GM18873 (cell line): ENCODE results near the gene ALG14.
"Not testable (repeated sequence)": the region's sequence is repeated elsewhere in the genome, so short reads cannot be mapped to it uniquely, and the experiment has no call there.

Source experiments
- ATAC-seq: cut with Tn5 transposase; IDR thresholded peaks from one replicate; pipeline ENCODE4 v1.9.1; 2021; ENCODE audit warnings: mild to moderate bottlenecking, moderate library complexity, moderate number of reproducible peaks; ENCODE audit not compliant: unreplicated experiment, low FRiP score

ALG14 gene, protein sequence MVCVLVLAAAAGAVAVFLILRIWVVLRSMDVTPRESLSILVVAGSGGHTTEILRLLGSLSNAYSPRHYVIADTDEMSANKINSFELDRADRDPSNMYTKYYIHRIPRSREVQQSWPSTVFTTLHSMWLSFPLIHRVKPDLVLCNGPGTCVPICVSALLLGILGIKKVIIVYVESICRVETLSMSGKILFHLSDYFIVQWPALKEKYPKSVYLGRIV

GRCh38 chr1:95072532-95073419 is at the start of gene ALG14:
Gene ALG14, minus strand, starts transcription at chr1:95072951. Its CDS starts 53 bp downstream, at chr1:95072898.
- peak; percentile 97 for ATAC-seq

DNA sequence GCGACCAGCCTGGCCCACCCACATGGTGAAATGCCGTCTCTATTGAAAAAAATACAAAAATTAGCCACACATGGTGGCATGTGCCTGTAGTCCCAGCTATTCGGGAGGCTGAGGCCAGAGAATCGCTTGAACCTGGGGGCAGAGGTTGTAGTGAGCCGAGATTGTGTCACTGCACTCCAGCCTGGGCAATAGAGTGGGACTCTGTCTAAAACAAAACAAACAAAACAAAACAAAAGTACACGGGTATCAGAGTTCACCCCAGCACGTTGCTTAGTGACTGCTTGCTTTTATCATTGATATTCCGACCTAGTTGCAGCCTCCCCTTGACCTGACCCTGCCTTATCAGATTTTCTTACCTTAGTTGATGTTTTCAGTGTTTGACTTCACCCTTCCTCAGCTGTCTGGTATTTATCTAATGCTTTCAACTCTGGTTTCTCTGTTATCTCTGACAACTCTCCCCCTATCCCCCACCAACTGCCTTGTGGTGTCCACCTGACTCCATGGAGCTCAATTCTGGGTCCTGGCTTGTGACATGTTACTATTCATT is 49.5 kb upstream of the ALG14 start:
- no peak for ATAC-seq

DNA sequence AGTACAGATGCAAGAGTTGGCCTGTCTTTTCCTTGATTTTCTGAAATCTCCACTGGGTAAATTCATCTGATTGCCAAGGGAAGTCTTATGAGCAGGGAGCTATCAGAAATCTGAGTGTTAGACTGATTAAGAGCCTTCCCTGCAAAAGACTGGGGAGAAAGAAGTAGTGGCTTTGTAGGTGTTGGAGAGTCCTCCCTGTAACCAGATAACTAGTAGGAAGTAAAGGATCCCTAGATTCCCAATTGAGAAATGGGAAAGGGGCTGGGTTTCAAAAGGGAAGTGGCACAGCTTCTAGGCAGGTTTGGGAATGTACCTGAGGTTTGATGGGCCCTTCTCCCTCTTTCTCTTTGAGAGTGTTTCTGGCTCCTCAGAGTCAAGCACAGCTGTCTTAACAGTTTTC is 46.5 kb upstream of the ALG14 start:
- ATAC-seq: no peak

- ATAC-seq: no peak
Measured at GRCh38 chr1:95118710-95119109, 46.0 kb upstream of the ALG14 start.

DNA sequence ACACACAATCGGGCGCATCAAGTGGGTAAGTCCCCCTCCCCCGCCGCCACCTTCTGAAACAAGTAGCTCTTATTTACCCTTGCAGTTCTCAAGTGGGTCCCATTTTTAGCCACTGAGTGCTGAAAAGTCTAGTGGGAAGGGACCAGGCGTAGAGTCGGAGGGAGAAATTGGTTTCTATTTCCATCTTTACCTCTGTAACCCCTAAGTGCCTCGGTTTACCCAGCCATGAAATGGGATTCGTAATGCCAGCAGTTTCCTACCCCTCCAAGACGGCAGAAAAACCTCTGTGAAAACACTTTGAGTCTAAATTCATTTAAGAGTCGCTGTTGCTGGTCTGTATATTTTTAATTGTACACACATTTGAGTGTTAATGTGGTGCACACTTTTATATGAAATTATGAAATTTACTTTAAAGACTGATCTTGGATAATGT is 45.3 kb upstream of the ALG14 start:
- no peak for ATAC-seq

DNA sequence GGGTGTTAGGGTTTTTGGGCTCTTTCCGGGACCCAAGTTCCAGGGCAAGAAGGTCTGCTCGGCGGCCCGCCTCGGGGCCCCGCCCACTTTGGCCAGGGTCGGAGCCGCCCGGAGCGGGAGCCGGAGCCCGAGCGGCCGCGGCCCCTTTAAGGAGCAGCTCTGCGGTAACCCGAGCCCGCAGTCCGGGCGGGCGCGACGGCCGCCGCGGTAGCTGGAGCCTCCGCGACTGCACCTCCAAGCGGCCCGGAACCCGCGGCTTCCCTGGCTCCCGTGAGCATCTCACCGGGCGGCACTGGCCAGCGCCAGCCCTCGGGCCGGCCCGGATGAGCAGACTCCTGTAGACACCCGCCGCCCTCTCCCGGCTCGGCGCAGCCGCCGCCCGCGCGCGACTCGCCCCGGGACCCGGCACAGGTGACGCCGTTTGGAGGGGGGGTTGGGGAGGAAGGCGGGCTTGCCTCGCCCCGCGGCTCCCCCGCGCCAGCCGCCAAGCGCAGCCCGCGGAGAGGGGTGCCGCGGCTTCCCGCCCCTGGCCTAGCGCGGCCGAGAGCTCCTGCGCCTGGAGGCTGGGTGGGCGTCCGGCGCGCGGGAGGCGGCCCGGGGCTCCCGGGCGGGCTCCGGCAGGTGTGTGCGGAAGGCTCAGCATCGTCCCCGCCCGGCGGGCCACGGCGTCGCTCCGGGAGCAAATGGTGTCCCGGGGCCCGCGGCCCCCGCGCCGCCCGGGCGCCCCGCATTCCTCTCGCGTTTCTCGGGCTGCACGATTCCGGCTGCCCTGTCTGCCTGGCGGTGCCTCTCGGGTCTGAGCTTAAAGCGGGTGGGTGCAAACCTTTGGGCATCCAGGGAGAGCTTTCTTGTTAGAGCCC is 44.7 kb upstream of the ALG14 start, which contains the start of gene TLCD4:
TLCD4 (plus strand) TSS at position 149 of the 860 bp plus-strand sequence. CDS start 26,547 bp downstream, outside the sequence.
- ATAC-seq: no peak

GRCh38 chr1:95116580-95117206 is 43.9 kb upstream of the ALG14 start:
- ATAC-seq: no peak

DNA sequence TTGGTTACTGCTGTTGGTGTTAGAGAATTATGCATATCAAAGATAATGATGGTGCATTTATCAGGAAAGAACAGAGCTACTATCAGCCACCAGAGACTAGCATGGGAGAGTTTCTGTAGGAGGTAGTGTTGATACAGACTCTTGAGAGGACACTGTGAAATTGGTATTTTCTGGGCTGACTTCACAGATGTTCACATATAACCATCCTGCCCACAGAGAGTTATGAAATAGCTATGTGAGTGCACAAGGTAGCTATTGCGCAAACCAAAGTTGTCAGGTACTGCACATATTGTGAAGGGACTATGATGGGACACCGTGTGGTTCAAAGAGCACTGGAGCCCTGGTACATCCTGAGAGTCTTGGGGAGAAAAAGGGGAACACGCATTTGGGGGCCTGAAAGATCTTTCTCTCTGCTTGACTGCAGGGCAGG is 43.0 kb upstream of the ALG14 start:
- no peak for ATAC-seq

DNA sequence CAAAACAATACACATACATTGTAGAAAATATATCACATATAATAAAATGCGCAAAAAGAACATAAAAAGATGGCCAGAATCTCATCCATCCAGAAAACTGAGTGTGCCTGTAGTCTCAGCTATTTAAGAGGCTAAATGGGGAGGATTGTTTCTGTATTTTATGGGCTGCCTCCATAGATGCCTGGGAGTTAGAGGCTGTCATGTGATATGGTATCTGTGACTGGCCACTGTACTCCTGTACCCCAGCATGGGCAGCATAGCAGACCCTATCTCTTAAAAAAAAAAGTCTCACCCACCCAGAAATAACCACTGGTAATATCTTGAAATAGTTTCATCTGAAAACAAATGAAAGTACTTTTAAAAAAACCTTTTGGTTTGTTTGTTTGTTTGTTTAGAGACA is 40.9 kb upstream of the ALG14 start:
- ATAC-seq: no peak

DNA sequence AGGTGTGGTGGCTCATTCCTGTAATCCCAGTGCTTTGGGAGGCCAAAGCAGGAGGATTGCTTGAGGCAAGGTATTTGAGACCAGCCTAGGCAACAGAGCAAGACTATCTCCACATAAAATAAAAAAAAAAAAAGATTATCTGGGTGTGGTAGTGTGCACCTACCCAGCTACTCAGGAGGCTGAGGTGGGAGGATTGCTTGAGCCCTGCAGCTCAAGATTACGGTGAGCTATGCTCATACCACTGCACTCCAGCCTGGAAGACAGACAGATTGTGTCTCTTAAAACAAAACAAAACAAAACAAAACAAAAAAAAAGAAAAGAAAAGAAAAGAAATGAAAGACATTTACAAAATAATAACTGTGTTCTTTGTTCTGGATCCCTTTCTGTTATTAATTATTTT is 38.3 kb upstream of the ALG14 start:
- no peak for ATAC-seq

DNA sequence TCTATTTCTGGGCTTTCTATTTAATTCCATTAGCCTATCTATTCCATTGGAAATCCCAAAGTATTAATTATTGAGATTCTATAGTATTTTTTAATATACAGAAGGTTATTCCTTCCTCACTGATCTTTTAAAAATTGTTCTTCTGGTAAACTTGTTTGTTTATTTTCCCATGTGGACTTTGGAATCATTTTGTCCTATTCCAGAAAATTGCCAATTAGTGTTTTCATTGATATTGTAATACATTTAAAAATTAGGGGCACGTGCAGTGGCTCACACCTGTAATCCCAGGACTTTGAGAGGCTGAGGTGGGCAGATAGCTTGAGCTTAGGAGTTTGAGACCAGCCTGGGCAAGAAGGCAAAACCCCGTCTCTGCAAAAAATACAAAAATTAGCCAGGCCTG is 36.0 kb upstream of the ALG14 start:
- ATAC-seq: no peak

- ATAC-seq: no peak
Measured at GRCh38 chr1:95098196-95098595, 25.4 kb upstream of the ALG14 start.

GRCh38 chr1:95097426-95097825 is 24.7 kb upstream of the ALG14 start:
- ATAC-seq: no peak

- ATAC-seq: no peak
Measured at GRCh38 chr1:95096218-95096841, 23.6 kb upstream of the ALG14 start.

GRCh38 chr1:95095833-95096217 is 23.1 kb upstream of the ALG14 start:
- ATAC-seq: peak; percentile 93

GRCh38 chr1:95094923-95095322 is 22.2 kb upstream of the ALG14 start:
- no peak for ATAC-seq

DNA sequence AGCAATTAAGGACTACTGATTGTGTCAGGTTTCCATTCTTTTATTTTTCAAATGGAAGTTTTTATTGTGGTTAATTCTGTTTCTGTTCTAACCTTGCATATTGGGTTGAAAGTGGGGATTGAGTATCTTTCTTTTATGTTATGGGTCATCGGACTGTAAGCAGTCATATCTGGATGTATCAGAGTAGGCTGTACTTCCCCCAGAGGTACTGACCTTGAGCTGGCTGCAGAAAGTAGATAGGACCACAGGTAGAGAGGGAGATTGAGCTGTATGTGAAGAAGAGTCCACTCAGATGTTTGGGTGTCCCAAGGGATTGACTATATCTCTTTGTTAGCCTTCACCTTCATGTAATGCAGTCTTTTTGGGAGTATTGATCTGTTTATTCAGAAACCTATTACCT is 20.5 kb upstream of the ALG14 start:
- no peak for ATAC-seq

GRCh38 chr1:95092891-95093290 is 20.1 kb upstream of the ALG14 start:
- ATAC-seq: not testable (repeated sequence)

- not testable (repeated sequence) for ATAC-seq
Measured at GRCh38 chr1:95091290-95091689, 18.5 kb upstream of the ALG14 start.
